HG02981 (cell line): ENCODE results near the gene BABAM2.
"Not testable (repeated sequence)": the region's sequence is repeated elsewhere in the genome, so short reads cannot be mapped to it uniquely, and the experiment has no call there.

Experiments used
- ATAC-seq: cut with Tn5 transposase; IDR thresholded peaks from one replicate; pipeline ENCODE4 v1.9.1; 2021; ENCODE audit warnings: mild to moderate bottlenecking, moderate library complexity; ENCODE audit not compliant: unreplicated experiment

BABAM2 gene

DNA sequence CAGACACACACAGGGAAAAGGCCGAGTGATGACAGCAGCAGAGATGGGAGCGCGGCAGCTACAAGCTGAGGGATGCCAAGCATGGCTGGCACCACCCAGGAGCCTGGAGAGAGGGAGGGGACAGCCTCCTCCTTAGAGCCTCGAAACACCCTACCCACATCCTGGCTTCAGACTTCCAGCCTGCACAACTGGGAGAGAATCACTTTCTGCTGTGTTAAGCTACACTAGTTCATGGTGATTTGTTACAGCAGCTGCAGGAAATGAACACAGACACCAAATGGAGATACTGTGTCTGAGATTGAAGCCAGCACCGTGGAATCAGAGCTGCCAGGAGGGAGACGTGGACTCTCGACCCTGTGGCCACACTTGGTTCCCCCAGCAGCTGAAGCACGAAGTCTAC, 474.6 kb downstream of the BABAM2 start:
- no peak for ATAC-seq

DNA sequence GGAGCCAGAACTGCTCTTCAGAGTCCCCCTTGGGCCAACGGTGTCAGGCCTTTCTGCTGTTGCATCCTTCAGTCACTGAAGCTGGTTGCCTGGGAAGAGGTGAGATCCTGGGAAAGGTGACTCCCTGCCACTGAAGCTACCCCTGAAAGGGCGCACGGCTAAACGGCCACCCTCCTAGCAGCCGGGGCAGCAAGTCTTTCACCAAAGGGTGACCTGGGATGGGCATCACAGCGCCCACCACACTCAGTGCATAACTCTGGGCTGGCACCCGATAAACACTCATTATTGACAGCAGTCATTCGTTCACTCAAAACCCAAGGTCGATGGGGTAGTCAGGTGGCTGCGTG, 475.6 kb downstream of the BABAM2 start:
- ATAC-seq: no peak

DNA sequence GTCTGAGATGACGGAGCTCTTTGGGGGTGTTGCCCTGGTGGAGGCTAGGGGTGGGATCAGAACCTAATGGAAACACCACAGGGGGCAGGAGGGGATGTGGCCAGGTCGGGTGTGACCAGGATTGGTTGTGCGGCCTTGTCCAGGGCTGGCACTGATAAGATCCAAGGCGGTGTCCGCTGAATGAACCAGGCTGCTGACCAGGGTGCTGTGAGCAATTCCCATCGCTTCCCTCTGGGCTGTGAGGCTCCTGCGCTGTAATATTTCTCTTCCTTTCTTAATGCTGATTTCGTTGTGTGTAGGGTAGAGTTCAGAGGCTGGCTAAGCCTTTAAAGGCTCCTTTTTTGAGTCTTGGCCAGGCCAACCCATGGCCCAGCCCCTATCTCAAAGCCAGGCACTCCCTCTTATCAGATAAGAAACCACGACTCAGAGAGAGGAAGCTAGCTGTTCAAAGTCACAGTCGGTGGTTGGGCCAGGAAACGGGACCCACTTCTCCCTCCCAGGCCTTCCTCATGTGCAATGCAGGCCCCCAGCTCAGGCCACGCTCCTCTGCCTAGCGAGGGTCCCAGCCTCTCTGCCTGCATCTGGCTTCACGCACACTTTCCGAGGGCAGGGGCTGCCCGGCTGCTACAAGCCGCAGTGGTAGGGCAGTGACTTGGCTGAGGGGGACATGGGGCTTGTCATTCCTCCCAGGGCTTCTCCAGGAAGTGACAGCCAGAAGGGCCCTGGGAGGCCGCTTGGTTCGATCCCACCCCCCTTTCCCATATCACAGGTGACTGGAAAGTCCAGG, 476.2 kb downstream of the BABAM2 start:
- ATAC-seq: no peak

DNA sequence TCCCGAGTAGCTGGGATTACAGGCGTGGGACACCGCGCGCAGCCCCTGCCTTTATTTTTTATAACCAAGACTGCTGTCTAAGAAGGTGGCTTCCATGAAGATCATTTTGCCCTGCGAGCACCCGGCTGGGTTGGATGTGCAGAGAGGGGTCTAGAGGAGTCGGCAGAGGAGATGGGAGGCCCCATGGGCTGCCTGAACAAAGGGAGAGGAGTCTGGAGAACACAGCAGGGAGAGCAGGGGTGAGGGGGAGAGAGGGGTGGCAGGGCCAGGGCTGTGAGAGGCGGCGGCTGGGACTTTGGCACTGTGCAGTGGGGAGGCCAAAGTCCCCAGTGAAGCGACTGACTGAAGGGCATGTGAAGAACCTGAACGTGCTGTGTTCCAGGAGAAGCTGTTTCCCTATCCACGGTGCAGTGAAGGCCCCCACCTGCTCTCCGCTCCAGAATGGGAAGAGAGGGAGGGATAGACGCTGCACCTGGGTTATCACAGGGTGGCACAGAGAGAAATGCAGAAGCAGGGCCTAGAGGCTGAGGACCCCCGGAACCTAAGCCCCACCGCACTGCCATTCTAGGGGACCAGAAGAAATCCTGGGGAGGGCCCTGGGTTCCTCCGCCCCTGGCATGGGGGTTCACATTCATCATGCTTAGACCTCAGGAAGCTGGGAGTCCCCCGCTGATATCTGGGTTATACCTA, 477.3 kb downstream of the BABAM2 start:
- no peak for ATAC-seq

DNA sequence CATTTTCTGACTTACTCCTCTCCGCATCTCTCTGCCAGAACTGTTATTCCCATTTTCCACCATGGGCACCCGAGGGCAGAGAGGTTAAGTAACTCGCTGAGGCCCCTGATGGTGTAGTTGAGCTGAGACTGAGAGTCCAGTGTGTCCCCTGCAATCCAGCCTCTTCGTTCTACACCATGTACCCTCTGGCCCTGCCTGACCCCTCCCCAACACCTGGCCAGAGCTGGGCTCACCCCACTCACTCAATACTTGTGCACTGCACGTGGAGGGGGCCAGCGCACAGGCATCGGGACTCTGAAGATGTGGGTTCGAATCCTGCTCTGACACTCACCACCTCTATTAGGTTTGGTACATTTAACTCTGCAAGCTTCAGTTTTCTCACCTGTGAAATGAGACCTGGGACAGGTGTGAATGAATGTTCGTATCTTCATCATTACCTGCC, 477.8 kb downstream of the BABAM2 start:
- no peak for ATAC-seq

DNA sequence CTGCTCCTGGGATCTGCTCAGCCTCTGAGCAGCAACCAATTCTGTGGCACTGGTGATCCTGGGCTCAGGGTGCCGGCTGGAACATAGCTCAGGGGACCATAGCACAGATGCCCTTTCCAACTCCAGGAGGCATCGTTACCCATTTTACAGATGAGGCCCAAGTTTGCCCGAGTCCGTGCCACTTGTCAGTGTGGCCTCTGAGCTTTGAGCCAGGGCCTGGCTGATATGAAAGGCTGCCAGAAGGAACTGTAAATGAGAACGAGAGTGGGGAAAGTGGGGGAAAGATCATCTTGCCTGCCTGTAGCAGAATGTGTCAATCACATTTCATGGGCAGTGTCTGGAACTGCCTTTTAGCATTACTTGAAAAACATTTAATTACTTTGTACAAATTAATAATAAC, 478.8 kb downstream of the BABAM2 start:
- no peak for ATAC-seq

DNA sequence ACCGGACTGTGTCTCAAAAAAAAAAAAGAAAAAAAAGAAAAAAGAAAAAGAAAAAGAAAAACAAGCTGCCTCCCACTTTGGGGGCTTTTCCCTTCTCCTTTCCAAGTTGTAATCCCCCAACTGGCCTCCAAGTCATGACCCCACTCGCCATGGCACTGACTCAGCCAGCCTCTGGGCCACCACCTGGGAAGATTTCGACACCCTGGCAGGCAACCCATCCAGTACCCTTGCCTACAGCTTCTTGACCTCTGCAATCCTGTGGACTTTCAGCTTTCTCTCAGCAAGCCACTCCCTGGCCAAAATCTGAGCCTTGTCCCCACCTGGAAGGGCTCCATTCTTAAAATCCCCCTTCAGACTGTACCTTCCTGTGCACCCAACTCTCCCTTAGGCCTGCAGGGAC, 479.8 kb downstream of the BABAM2 start:
- no peak for ATAC-seq

DNA sequence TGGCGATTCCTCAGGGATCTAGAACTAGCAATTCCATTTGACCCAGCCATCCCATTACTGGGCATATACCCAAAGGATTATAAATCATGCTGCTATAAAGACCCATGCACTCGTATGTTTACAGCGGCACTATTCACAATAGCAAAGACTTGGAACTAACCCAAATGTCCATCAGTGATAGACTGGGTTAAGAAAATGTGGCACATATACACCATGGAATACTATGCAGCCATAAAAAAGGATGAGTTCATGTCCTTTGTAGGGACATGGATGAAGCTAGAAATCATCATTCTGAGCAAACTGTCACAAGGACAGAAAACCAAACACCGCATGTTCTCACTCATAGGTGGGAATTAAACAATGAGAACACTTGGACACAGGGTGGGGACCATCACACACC, 481.2 kb downstream of the BABAM2 start:
- ATAC-seq: not testable (repeated sequence)

DNA sequence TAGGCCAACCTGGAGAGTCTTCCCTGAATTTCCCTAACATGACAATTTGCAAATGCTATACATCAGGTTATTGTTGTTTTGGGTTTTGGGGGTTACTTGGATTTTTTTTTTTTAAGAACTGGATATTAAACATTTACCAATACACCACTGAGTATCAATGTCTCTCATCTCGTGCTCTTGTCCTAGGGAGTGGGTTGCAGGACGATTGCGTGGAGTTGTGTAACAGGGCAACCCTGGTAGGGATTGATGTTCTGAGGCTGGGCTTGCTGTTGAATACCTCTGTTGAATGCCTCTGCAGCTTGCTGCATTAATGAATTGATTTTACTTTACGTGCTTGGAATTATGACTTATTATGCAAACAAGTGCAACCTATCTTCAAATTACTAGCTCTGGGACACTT, 483.3 kb downstream of the BABAM2 start:
- no peak for ATAC-seq

DNA sequence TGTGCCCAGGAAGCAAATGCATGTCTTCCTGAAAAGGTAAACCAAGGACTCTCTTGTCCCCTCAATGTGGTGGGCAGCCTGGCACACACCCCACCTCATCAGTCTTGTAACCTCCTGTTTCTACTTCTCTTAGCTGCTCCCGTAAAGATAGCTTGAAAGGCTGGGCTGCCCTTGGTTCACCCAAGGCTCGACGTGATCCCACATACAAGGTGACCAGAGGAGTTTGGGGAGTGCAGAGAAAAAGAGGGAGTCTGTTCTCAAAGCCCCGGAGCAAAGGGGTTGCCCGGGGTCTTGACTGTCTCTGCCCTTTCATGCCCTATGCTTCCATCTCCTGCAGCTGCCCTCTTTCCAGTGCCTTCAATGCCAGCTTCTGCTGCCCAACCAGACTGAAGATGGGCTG, 483.8 kb downstream of the BABAM2 start:
- no peak for ATAC-seq

DNA sequence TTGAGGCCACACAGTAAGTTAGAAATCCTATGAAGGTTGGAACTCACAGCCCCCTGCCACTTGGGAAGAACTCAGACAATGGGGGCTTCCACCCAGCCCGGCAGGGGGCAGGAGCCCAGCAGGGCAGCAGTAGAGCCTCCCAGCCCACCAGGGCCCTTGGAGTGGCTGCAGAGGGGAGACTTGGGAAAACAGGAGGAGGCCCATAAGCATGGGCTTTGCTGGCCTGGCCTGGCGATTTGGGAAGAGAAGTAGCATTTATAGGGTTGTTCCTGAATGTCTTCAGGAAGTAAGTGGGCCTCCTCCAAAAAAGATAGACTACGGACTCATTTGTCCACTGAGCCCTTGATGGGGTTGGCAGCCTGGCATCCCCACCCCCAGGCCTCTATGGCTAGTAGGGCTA, 484.7 kb downstream of the BABAM2 start:
- ATAC-seq: no peak

DNA sequence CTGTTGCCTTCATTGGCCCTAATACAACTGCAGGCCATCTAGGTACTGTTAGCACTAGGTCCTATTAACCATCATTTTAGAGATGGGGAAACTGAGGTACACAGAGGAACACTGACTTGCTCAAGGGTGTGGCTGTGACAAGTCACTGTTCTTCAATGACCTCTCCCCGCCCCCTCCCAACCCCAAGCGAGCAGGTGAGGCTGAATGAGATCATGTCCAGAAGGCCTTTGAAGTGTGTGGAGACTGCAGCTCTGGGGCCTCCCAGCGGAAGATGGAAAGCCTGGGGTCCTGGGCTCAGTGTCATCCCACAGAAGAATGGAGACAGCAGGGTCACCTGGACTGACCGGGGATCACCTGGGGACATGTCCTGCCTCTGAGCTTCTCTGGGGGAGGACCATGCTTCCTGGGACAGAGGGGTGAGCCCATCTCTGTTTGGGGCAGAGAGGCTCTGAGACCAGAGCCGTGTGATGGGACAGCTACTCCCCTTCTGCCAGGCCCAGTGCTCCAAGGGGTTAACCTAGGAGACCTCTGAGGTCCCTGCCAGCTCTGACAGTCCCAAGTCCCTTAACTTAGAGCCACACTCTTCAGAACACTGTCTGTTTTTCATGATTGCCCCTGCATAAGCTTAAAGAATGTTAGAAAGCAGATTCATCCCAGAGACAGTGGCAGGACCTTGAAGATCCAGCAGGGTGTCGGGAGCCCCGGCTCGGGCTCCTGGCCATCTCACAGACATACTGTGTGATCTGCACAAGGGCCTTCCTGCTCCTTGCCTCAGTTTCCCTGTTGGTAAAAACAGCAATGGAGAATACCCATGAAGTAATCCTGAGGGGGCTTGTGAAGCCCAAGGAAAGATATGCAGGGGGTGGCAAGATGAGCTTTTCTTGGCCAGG, 485.5 kb downstream of the BABAM2 start:
- ATAC-seq: no peak

DNA sequence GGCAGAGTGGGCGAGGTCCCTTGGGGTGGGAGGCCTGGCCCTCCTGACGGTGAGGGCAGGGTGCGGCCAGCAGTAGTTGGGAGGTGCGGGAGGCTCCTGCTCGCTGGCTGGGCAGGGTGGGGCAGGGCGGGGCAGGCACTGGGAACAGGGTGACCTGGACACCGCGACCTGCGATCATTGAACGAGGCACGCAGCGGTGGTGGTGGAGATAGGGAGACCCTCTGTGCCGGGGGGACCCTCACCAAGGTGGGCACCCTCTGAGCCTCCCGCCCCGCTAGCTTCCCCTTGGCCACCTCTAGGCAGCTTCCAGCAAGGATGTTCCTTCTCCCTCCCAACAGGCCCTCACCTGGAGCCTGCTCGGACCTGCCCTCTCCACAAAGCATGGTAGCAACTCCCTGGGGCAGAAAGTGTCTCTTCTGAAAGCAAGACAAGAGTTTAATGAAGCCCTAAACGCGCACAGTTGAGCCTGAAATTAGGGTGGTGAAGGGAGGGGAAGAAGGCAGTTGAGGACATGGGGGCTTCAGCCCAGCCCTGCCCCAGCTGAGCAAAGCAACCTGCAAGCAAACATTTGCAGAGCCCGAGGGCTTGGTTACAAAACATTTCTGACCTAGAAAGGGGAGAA, 486.8 kb downstream of the BABAM2 start:
- ATAC-seq: no peak

DNA sequence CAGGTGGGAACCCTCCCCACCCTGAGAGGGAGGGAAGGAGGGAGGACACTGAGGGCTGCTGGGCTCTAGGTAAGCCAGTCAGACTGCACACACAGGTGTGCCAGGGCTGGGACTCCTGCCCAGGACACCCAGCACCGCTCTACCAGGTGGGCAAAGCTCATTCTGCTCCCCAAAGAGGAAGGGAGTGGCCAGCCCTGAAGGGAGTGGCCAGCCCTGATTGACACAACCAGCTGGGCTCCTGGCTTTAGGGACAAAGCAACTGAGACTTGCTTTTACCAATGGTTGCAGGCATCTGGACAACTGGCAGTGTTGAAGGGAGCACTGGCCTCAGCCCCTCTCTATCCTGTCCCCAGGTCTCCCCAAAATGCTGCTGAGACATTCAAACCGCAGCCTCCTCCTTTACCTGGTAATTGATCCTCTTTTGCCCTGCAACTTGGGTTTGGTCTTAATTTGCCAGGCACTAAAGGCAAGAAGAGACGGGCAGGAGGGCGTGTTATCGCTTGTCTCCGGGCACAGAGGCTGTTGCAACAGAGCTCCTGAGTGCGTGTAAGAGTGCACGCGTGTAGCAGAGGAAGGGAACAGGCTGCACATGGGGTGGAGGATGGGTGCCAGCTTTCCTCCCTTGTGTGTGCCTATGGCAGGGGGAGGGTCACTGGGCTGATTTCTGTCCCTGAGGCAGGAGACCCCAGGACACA, 487.6 kb downstream of the BABAM2 start:
- ATAC-seq: no peak

DNA sequence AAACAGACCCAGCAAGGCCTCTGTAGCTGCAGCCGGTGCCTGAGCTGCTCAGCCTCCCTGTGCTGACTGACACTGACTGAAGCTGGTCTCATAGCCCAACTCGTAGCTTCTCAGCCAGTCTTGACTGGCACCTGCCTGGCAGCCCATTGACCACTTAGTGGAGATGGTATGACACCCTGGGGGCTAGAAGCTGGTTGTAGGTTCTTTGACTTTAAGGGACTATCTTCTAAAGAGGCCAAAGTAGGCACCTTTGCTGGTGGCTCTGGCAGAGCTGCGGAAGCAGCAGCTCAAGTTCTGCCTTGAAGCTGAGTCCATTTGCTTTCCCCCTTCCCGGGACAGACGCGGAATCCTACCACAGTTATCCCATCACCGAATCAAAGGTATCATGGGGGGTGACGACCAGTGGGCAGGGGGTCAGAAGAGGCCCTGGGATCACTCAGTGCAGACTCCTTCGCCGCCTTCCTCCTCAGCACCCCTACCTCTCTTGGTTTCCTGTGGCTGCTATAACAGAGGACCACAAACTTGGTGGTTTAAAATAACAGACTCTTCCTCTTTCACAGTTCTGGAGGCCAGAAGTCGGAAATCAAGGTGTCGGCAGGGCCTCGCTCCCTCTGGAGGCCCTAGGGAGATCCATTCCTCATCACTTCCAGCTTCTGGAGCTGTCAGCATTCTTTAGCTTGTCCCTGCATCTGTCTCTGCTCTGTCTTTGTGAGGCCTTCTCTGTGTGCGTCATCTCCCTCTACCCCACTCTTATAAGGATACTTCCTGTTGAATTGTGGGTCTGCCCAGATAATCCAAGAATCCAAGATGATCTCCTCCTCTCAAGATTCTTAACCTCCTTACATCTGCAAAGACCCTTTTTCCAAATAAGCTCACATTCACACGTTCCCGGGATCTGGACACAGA, 488.4 kb downstream of the BABAM2 start:
- ATAC-seq: no peak

DNA sequence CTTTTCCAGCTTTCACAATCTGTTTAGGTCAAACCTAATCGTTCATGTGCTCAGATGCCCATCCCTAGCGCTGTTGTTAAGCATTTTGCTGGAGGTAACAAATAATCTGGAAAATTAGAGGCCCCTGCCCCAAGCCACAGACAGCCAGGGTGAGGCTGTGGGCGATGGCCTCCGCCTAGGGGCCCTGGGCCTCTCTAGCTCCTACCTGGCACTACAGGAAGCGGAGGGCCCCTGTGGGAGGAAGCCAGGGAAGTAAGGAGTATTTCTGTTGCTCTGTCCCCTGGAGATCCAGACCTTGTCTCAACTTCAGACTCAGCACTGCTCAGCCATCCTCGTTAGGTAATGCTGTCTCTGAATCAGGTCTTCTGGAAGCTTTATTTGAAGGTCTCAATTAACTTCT, 489.7 kb downstream of the BABAM2 start:
- ATAC-seq: no peak

DNA sequence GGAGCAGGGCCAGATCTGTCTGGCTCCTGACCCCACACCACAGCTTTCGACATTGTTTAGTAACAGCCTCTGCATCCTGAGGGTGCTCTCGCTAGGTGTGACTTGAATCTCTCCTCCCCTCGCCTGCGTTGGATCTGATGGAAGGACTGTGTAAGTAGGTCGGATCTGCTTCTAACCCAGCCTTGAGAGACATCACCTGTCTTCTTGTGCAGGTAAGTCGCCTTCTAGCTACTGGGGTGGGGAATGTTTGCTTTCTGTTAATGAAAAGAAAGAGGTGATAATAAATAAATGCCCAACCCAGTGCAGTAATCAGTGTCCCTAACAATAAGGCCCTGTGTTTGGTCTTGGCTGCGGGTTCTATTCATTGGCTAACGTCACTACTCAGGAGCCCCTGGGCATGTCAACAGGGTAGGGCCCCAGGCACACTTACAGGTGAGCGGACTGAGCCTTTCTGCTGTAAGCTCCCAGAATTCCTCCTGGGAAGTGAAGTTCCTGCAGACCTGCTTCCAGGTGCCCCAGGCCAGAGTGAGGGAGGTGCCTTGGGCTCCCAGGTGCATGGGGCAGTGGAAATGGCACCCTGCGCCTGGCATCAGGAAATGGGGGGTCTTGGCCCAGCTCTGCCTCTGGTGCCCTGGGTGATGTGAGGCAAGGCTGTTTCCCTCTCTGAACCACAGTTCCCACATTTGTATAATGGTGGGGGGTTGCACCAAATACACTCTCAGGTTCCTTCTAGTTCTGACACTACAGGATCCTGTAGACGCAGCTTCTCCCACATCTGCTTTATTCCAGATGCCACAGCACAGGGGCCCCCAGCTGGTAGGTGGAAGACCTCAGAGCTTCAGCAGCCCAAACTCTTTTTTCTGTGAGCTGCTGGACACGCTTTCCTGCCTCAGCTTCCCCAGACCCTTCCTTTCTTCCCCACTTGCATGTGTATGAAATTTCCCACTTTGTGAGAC, 491.0 kb downstream of the BABAM2 start:
- ATAC-seq: no peak

DNA sequence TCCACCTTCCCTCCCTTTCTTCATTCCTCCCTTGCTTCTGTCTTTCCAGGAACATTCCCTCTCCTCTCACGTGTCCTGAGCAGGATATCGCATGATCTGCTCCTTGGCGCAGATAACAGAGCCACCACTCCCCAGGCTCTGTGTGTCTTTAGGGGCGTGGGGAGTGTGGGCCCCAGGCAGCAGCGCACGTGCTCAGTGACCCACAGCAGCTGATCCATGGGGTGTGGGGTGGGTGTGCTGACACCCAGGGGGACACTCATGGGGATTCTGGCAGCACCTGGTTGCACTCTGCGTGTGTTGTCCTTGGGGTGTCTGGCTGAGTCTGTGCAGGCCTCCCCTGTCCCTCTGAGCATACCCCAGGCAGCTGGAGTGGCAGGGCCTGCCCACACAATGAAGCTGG, 492.2 kb downstream of the BABAM2 start:
- no peak for ATAC-seq
